Fibroblast of skin of abdomen (primary cell): ENCODE measurements around the gene HBQ1.
"Not testable (repeated sequence)": the region's sequence is repeated elsewhere in the genome, so short reads cannot be mapped to it uniquely, and the experiment has no call there.

Source experiments
- DNase-seq: peaks from one replicate; pipeline ENCODE4 v3.0.0-alpha.2; 2013

HBQ1 gene

DNA sequence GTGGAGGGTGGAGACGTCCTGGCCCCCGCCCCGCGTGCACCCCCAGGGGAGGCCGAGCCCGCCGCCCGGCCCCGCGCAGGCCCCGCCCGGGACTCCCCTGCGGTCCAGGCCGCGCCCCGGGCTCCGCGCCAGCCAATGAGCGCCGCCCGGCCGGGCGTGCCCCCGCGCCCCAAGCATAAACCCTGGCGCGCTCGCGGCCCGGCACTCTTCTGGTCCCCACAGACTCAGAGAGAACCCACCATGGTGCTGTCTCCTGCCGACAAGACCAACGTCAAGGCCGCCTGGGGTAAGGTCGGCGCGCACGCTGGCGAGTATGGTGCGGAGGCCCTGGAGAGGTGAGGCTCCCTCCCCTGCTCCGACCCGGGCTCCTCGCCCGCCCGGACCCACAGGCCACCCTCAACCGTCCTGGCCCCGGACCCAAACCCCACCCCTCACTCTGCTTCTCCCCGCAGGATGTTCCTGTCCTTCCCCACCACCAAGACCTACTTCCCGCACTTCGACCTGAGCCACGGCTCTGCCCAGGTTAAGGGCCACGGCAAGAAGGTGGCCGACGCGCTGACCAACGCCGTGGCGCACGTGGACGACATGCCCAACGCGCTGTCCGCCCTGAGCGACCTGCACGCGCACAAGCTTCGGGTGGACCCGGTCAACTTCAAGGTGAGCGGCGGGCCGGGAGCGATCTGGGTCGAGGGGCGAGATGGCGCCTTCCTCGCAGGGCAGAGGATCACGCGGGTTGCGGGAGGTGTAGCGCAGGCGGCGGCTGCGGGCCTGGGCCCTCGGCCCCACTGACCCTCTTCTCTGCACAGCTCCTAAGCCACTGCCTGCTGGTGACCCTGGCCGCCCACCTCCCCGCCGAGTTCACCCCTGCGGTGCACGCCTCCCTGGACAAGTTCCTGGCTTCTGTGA is 3.5 kb upstream of the HBQ1 start, which contains the start of gene HBA1:
Gene HBA1 (plus strand): TSS at position 204 of the 906 bp plus-strand sequence. CDS start 37 bp downstream, at position 241.
- not testable (repeated sequence) for DNase-seq

DNA sequence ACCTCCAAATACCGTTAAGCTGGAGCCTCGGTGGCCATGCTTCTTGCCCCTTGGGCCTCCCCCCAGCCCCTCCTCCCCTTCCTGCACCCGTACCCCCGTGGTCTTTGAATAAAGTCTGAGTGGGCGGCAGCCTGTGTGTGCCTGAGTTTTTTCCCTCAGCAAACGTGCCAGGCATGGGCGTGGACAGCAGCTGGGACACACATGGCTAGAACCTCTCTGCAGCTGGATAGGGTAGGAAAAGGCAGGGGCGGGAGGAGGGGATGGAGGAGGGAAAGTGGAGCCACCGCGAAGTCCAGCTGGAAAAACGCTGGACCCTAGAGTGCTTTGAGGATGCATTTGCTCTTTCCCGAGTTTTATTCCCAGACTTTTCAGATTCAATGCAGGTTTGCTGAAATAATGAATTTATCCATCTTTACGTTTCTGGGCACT is 2.9 kb upstream of the HBQ1 start:
- DNase-seq, result no peak

DNA sequence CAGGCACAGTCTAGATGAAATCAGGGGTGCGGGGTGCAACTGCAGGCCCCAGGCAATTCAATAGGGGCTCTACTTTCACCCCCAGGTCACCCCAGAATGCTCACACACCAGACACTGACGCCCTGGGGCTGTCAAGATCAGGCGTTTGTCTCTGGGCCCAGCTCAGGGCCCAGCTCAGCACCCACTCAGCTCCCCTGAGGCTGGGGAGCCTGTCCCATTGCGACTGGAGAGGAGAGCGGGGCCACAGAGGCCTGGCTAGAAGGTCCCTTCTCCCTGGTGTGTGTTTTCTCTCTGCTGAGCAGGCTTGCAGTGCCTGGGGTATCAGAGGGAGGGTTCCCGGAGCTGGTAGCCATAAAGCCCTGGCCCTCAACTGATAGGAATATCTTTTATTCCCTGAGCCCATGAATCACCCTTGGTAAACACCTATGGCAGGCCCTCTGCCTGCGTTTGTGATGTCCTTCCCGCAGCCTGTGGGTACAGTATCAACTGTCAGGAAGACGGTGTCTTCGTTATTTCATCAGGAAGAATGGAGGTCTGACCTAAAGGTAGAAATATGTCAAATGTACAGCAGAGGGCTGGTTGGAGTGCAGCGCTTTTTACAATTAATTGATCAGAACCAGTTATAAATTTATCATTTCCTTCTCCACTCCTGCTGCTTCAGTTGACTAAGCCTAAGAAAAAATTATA is 2.1 kb upstream of the HBQ1 start:
- DNase-seq, result no peak

DNA sequence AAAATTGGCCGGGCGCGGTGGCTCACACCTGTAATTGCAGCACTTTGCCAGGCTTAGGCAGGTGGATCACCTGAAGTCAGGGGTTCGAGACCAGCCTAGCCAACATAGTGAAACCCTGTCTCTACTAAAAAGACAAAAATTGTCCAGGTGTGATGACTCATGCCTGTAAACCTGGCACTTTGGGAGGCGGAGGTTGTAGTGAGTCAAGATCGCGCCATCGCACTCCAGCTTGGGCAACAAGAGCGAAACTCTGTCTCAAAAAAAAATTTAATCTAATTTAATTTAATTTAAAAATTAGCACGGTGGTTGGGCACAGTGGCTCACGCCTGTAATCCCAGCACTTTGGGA is 1.6 kb upstream of the HBQ1 start:
- DNase-seq, result no peak

DNA sequence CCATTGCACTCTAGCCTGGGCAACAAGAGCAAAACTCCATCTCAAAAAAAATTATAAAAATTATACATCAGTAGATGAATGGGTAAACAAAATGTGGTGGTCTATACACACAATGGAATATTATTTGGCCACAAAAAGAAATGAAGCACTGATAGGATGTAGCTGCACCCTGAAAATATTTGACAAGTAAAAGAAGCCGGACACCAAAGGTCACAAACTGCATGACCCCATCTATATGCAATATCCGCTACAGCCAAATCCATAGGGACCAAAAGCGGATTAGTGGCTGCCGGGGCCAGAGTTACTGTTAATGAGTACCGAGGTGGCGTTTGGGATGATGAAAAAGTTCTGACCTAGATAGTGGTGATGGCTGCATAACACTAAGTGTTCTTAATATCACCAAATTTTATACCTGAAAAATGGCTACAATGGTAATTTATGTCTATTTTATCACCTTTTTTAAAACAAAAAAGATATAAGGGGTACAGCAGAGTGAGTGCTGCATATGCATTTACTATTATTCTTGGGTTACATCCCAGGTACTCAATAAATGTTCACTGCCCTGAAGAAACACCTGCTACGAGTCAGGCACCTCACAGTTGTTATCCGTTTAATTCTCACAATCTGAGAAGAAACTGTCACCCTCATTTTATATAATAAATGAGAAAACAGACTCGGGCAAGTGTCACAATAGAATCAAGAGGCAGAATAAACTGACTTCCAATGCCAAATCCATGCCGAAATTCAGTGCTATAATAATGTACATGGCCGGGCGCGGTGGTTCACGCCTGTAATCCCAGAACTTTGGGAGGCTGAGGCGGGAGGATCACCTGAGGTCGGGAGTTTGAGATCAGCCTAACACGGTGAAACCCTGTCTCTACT is 807 bp upstream of the HBQ1 start:
- no peak for DNase-seq

DNA sequence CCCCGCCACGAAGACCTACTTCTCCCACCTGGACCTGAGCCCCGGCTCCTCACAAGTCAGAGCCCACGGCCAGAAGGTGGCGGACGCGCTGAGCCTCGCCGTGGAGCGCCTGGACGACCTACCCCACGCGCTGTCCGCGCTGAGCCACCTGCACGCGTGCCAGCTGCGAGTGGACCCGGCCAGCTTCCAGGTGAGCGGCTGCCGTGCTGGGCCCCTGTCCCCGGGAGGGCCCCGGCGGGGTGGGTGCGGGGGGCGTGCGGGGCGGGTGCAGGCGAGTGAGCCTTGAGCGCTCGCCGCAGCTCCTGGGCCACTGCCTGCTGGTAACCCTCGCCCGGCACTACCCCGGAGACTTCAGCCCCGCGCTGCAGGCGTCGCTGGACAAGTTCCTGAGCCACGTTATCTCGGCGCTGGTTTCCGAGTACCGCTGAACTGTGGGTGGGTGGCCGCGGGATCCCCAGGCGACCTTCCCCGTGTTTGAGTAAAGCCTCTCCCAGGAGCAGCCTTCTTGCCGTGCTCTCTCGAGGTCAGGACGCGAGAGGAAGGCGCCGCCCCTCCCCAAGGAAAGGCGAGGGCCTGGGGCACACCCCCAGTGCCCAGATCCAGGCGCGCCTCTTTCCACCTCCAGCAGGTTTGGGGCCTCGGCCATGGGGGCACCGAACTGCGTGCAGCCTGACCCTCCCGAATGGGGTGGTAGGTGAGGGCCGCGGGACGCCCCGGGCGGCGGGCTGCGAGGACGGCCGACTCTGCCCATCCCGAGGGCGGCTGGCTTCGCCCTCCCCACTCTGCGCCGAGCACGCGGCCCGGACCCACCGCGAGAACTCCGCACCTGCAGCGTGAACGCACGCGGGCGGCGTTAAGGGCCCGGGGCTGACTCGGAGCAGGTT is 664 bp downstream of the HBQ1 start:
- peak; percentile 64 for DNase-seq

DNA sequence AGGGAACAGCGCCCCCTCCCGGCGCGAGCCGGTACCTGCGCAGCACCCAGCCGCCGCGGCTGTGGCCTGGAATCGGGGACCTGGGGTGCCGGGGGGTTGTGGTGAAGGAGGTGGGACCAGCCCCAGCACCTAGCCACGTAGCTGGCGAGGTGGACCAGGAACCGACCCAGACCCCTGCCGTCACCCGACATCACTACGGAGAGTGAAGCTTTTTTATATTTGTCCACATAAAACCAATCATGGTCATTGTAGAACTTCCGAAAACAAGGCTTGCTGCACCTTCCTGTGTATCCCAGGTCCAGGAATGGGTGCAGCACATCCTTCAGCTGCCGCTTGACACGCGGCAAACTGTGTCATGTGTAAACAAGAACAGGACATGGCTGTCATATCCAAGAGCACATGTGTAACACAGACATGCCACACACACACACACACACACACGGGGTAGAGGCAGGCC is 1.3 kb downstream of the HBQ1 start:
- no peak for DNase-seq

DNA sequence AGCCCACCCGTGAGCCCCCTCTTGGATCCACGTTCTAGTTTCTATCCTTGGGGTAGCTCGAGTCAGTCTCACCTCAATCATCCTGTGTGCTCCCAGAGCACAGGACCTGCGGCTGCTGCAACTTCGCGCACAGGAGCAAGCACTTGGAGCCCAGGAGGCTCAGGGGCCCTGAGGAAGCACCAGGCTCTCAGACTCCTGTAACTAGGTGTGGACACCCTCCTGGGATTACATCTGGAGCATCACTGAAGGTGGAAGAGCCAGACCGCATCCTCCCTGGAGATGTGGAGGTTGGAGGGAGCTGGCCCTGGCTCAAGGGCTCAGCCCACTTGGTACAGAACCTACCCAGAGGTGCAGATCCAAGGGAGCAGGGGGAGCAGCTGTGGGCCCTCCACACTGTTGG is 2.7 kb downstream of the HBQ1 start:
- DNase-seq, result no peak

DNA sequence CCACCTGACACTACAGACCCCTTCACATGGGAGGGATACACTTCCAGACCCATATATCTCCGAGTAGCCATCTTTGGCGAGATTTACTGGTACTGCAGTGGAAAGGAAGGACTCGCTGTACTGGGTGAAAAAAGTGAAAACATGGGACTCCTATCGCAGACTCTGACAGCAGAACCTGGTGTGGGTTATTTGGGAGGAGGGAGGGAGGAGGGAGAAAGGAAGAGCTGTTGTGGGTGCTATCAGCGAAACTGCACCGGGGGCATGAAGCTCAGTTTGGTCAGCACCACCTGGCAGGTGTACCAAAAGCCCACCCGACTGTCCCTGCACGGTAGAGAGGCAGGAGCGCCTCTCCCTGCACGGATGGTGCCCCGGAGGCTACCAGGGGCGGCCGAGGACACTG is 5.0 kb downstream of the HBQ1 start:
- DNase-seq, result no peak

DNA sequence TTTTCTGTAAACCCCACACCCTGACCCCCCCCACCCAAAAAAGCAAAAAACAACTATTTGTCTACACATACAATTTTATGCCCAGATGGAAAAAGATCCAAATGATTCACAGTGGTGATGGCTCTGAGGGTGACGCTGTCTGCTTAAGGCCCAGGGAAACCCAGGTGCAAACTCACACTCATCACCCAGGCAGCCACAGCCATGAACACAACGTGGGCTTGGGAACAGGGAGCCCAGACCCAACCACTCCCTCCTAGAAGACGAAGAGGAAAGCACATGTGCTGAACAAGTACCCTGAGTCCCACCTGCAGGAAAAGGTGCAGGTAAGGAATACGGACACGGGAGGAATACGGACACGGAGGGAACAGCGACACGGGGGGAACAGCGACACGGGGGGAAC is 5.4 kb downstream of the HBQ1 start:
- no peak for DNase-seq

DNA sequence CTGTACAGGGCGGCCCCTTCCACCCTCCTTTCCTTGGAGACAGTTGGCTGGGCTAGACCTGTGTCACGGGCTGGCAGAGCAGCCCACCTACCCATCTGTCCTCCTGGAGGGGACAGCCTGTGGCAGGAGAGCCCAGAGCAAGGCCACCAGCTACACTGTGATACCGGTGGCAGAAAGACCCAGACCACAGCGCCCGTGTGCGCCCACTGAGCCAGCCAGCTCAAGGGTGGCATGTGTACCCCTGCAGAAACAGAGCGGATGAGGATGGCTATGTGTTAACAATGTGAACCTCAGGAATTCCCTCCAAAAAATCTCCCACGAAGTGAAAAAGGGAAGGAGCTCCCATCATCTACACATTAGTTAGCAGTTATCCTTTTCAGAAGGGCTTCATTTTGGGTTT is 7.1 kb downstream of the HBQ1 start:
- no peak for DNase-seq

DNA sequence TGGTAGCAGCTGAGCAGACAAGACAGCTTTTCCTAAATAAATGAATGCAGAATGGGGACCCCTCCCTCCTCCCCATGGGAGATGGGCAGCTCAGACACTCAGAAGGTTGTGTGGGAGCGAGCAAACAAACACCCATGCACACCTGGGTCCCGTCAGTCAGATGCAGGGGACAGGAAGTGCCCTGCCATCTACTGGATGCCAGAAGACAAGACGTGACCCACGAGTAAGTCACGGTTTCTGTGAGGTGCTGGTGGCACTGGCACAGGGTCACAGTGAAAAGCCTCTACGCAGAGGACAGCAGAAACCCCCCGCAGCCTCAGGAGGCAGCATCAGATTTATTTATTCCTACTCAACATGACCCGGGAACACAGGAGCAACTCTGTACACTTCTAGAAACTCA is 8.4 kb downstream of the HBQ1 start:
- DNase-seq, result no peak

DNA sequence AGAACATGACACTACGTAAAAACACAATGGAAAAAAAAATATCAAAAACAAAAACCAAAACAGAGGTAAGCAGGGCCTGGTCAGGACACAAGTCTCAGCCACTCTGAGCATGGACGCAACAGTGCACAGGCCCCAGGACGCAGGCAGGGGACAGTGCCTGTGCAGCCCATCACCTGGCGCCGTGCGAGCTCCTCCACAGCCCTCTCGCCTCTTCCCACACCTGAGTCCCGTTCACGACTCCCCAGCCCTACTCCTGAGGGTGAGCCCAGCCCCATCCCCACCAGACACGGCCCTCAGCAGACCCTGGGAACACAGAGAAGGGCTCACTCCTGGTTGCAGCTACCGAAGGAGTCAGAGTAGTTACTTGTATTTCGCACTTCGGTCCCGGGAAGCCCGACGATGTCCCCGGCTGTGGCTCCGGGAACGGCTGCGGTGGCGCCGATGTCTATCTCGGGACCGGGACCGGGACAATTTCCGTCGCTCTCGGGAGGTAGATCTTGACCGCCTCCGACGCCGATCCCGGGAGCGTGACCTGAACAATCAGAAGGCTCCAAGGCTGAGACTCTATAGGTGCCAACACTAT is 9.4 kb downstream of the HBQ1 start:
- no peak for DNase-seq

DNA sequence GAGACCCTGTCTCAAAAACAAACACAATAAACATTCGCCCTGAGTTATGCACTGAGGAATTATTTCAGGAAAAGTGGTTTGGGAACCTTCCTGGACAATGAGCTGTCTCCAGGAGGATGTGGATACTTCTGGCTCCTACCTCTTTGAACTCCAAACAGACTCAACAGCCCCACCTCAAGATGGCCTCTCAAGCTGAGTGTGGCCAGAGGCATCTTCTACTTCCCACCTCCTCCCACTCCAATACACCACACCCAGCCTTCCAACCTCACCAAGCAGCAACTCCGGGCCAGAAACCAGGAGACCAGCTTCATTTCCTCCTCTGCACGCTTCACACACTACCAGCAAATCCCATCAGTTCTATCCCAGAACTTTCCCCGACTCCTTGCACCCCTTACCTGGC is 11.6 kb downstream of the HBQ1 start:
- DNase-seq, result no peak

DNA sequence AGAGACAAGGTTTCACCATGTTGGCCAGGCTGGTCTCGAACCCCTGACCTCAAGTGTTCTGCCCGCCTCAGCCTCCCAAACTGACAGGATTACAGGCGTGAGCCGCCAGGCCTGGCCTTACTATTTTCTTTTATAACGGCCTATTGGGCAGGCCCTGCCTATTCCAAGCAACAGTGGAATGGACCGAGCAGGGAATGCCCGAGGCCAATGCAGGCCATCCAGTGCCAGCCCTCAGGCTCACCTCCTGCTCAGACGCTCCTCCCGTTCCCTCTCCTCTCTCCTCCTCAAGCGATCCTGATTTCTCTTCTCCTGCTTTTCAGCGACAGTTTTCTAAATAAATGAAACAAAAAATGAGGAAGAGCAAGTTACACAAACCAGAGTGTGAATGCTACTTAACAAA is 12.4 kb downstream of the HBQ1 start:
- DNase-seq, result no peak

DNA sequence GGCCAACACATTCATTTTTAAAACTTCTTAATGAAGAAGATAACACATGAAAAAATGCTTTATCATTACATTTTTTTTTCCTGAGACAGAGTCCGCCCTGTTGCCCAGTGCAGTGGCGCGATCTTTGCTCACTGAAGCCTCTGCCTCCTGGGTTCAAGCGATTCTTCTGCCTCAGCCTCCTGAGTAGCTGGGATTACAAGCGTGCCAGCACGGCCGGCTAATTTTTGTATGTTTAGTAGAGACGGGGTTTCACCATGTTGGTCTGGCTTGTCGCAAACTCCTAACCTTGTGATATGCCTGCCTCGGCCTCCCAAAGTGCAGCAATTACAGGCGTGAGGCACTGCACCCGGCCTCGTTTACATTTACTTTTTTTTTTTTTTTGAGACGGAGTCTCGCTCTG is 13.2 kb downstream of the HBQ1 start:
- no peak for DNase-seq

DNA sequence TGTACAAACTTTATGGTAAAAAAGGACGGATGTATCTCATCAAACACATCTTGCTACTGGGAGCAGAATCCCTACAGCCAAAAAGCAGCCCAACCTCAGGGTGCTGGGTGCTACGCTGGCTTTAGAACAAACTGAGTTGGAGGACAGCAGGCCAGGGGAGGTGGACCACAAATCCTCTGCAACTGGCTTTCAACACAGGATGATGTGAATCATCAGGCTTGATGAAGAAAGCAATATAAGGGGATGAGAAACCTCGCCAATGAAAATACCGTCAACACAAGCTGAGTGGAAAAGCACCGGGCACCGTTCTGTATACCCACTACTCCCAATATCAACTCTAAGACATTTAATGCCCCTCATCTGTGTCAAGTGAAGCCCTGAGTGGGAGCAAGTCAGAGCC is 14.3 kb downstream of the HBQ1 start:
- DNase-seq, result no peak

DNA sequence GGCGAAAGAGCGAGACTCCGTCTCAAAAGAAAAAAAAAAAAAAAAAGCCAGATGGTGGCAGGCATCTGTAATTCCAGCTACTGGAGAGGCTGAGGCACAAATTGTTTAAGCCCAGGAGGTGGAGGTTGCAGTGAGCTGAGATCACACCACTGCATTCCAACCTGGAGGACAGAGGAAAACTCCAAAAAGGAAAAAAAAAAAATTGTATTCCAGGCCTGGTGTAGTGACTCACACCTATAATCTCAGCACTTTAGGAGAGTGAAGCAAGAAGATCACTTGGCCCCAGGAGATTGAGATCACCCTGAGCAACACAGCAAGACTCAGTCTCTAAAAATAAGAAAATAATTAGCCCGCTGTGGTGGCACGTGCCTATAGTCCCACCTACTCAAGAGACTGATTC is 20.1 kb downstream of the HBQ1 start:
- DNase-seq, result peak; percentile 50

DNA sequence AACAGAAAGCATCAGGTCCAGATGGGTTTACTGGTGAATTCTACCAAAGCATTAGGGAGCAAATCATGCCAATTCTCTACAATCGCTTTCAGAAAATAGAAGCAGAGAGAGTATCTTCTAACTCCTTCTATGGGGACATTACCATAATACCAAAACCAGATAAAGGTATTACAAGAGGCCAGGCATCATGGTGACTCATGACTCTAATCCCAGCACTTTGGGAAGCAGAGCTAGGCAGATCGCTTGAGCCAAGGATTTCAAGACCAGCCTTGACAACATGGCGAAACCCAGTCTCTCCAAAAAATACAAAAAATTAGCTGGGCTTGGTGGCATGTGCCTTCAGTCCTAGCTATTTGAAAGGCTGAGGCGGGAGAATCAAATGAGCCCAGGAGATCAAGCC is 23.0 kb downstream of the HBQ1 start:
- no peak for DNase-seq

DNA sequence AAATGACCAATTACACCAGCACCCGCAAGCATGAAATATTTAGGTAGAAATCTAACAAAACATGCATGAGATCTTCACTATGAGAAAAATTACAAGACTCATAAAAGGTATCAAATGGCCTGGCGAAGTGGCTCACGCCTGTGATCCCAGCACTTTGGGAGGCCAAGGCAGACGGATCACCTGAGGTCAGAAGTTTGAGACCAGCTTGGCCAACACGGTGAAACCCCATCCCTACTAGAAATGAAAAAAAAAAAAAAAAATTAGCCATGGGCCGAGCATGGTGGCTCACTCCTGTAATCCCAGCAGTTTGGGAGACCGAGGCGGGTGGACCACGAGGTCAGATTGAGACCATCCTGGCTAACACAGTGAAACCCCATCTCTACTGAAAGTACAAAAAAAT is 23.8 kb downstream of the HBQ1 start:
- not testable (repeated sequence) for DNase-seq

DNA sequence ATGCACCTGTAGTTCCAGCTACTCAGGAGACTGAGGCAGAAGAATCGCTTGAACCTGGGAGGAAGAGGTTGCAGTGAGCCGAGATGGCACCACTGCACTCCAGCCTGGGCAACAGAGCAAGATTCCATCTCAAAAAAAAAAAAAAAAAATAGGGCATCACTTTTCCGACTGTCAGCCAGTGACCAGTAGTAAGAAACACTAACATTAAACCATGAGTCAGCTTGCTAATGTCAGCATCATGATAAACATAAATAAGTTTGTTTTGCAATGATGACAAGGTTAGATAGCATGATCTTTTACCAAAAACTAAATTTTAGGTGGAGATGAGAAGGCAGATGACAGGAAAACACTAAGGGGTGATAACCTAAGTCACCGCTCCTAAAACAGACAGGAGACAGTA is 29.1 kb downstream of the HBQ1 start:
- not testable (repeated sequence) for DNase-seq
